ENCODE measurements around the gene AGPS. TPM values are rescaled to one million over a fixed set of nuclear protein-coding genes. Genes with fewer than 3 reads are reported as not detected.
"Not testable (repeated sequence)": the region's sequence is repeated elsewhere in the genome, so short reads cannot be mapped to it uniquely, and the experiment has no call there.

The AGPS gene
- total RNA-seq, 1 donor from 2014 or later = 44.8 TPM

- Histone ChIP-seq H3K4me1 (no peaks in the 10 kb centered on the region), H3K27me3 (no peaks in the 10 kb centered on the region), H3K36me3 (peaks cover 15% of the 10 kb centered on the region), H3K9me3 (no peaks in the 10 kb centered on the region), H3K4me3 (no peak overlapping the region), H3K27ac (no peak overlapping the region)
- no peak for TF ChIP-seq CTCF (IDR thresholded peaks at IDR 0.05)
- ATAC-seq (no peak), DNase-seq (no peak)
- intact Hi-C loops (cut with DNase I) = no loop called here
Observed at GRCh38 chr2:177448031-177448430, 55.5 kb downstream of the AGPS start.

- intact Hi-C loops (cut with DNase I) = no loop called here
Observed at GRCh38 chr2:177449159-177449558, 56.6 kb downstream of the AGPS start.

GRCh38 chr2:177455187-177455586, 62.6 kb downstream of the AGPS start:
- Histone ChIP-seq H3K4me1 (no peaks in the 10 kb centered on the region), H3K9me3 (no peaks in the 10 kb centered on the region), H3K36me3 (peaks cover 14% of the 10 kb centered on the region), H3K4me3 (no peak overlapping the region), H3K27me3 (no peaks in the 10 kb centered on the region), H3K27ac (no peak overlapping the region)
- no peak for ATAC-seq
- intact Hi-C loops (cut with DNase I) = no loop called here
- no peak for TF ChIP-seq CTCF (IDR thresholded peaks at IDR 0.05)
- no peak for DNase-seq

More at GRCh38 chr2:177449159-177449558, 56.6 kb downstream of the AGPS start:
- Histone ChIP-seq H3K4me3 (no peak overlapping the region), H3K9me3 (no peaks in the 10 kb centered on the region), H3K36me3 (peaks cover 15% of the 10 kb centered on the region), H3K27ac (no peak overlapping the region), H3K27me3 (no peaks in the 10 kb centered on the region), H3K4me1 (no peaks in the 10 kb centered on the region)
- DNase-seq = no peak
- TF ChIP-seq CTCF (IDR thresholded peaks at IDR 0.05) = no peak
- ATAC-seq = no peak

GRCh38 chr2:177459756-177460155, 67.2 kb downstream of the AGPS start:
- ATAC-seq; H3K27me3 ChIP-seq; intact Hi-C loops (cut with DNase I); H3K27ac ChIP-seq; H3K9me3 ChIP-seq; H3K4me1 ChIP-seq; DNase-seq; H3K4me3 ChIP-seq: not testable (repeated sequence)
- H3K36me3 ChIP-seq = peaks cover 27% of the 10 kb centered on the region

GRCh38 chr2:177460973-177461585, 68.5 kb downstream of the AGPS start:
- H3K27ac ChIP-seq = no peak overlapping the region
- H3K9me3 ChIP-seq = no peaks in the 10 kb centered on the region
- ATAC-seq (no peak), DNase-seq (no peak)
- H3K27me3 ChIP-seq = no peaks in the 10 kb centered on the region
- no peak for TF ChIP-seq CTCF (IDR thresholded peaks at IDR 0.05)
- no peak overlapping the region for H3K4me3 ChIP-seq
- H3K36me3 ChIP-seq = peaks cover 26% of the 10 kb centered on the region
- intact Hi-C loops (cut with DNase I) = no loop called here
- no peaks in the 10 kb centered on the region for H3K4me1 ChIP-seq

GRCh38 chr2:177464549-177464948, 72.0 kb downstream of the AGPS start:
- Histone ChIP-seq H3K27me3 (no peaks in the 10 kb centered on the region), H3K4me1 (no peaks in the 10 kb centered on the region), H3K4me3 (no peak overlapping the region), H3K27ac (no peak overlapping the region), H3K9me3 (no peaks in the 10 kb centered on the region), H3K36me3 (peaks cover 15% of the 10 kb centered on the region)
- DNase-seq (no peak), ATAC-seq (no peak)
- intact Hi-C loops (cut with DNase I) = no loop called here
- no peak for TF ChIP-seq CTCF (IDR thresholded peaks at IDR 0.05)

Data from upper lobe of right lung (tissue), 1 donor.